Mesenchymal stem cell (in vitro differentiated cells and primary cell): Measurements from ENCODE around the gene ABCA4.

Source experiments
- DNase-seq: peaks from one replicate; pipeline ENCODE4 v3.0.0-alpha.2; 2013
- H2AFZ ChIP-seq: one replicate; pipeline ENCODE4 v1.6.1; 2013; ENCODE audit warnings: low read depth, mild to moderate bottlenecking, control low read depth, inconsistent platforms, low read length, moderate library complexity
- H2AK5ac ChIP-seq: 2 replicates; pipeline ENCODE4 v1.6.1; 2013; ENCODE audit warnings: low read length, moderate library complexity, mild to moderate bottlenecking, inconsistent platforms; ENCODE audit not compliant: severe bottlenecking
- H2BK120ac ChIP-seq: one replicate; pipeline ENCODE4 v1.6.1; 2013; ENCODE audit warnings: low read depth, mild to moderate bottlenecking, inconsistent platforms, low read length, moderate library complexity
- H2BK12ac ChIP-seq, 2 experiments: one replicate each; pipeline ENCODE4 v1.6.1; 2013; ENCODE audit warnings: inconsistent platforms in 2 of 2, low read length in 2 of 2, mild to moderate bottlenecking in 2 of 2, moderate library complexity in 2 of 2, control low read depth in 1 of 2
- H2BK15ac ChIP-seq: one replicate; pipeline ENCODE4 v1.6.1; 2013; ENCODE audit warnings: mild to moderate bottlenecking, low read depth, inconsistent platforms; ENCODE audit not compliant: poor library complexity, severe bottlenecking
- H2BK5ac ChIP-seq: 2 replicates; pipeline ENCODE4 v1.6.1; 2013; ENCODE audit warnings: low read depth, mild to moderate bottlenecking, low read length, control low read depth, inconsistent platforms; ENCODE audit not compliant: poor library complexity, severe bottlenecking
- H3K14ac ChIP-seq, 2 experiments: one replicate each; pipeline ENCODE4 v1.6.1; 2013; ENCODE audit warnings: inconsistent platforms in 2 of 2, low read length in 2 of 2, control low read depth in 1 of 2, mild to moderate bottlenecking in 1 of 2, moderate library complexity in 1 of 2
- H3K18ac ChIP-seq, 2 experiments: one replicate each; pipeline ENCODE4 v1.6.1; 2013; ENCODE audit warnings: inconsistent platforms in 2 of 2, low read length in 2 of 2, control low read depth in 1 of 2, low read depth in 1 of 2, mild to moderate bottlenecking in 1 of 2
- H3K23ac ChIP-seq, 2 experiments: one replicate each; pipeline ENCODE4 v1.6.1; 2013; ENCODE audit warnings: inconsistent platforms in 2 of 2, low read length in 2 of 2, mild to moderate bottlenecking in 2 of 2, moderate library complexity in 2 of 2, control low read depth in 1 of 2
- H3K27ac ChIP-seq: 2 replicates; pipeline ENCODE4 v1.5.1; 2013; ENCODE audit warnings: mild to moderate bottlenecking, moderate library complexity, low read length, control low read depth, inconsistent platforms; ENCODE audit not compliant: poor library complexity, severe bottlenecking
- H3K27me3 ChIP-seq, 2 experiments: 2 replicates each; pipeline versions ENCODE4 v1.6.1 to v1.7.0; 2013; ENCODE audit warnings: low read length in 2 of 2, mild to moderate bottlenecking in 2 of 2, moderate library complexity in 2 of 2, control low read depth in 1 of 2, inconsistent platforms in 1 of 2; ENCODE audit not compliant: control insufficient read depth in 1 of 2, insufficient read depth in 1 of 2
- H3K36me3 ChIP-seq, 2 experiments: 2 replicates each; pipeline versions ENCODE4 v1.6.1 to v1.7.0; 2013; ENCODE audit warnings: low read length in 2 of 2, control low read depth in 1 of 2, inconsistent platforms in 1 of 2, low read depth in 1 of 2, mild to moderate bottlenecking in 1 of 2; ENCODE audit not compliant: insufficient read depth in 2 of 2, control insufficient read depth in 1 of 2
- H3K4ac ChIP-seq, 2 experiments: one replicate each; pipeline ENCODE4 v1.6.1; 2013; ENCODE audit warnings: inconsistent platforms in 2 of 2, low read length in 2 of 2, mild to moderate bottlenecking in 2 of 2, moderate library complexity in 2 of 2, control low read depth in 1 of 2, low read depth in 1 of 2
- H3K4me1 ChIP-seq: 2 replicates; pipeline ENCODE4 v1.6.1; 2013; ENCODE audit warnings: low read depth, low read length, control low read depth; ENCODE audit not compliant: control insufficient read depth, insufficient read depth
- H3K4me2 ChIP-seq: 2 replicates; pipeline ENCODE4 v1.6.1; 2013; ENCODE audit warnings: low read length, mild to moderate bottlenecking, inconsistent platforms; ENCODE audit not compliant: poor library complexity, severe bottlenecking
- H3K4me3 ChIP-seq, 2 experiments: 2 replicates each; pipeline versions ENCODE4 v1.5.1 to v1.7.0; 2013; ENCODE audit warnings: low read length in 2 of 2, mild to moderate bottlenecking in 2 of 2, control low read depth in 1 of 2, low read depth in 1 of 2; ENCODE audit not compliant: insufficient read depth in 1 of 2
- H3K79me1 ChIP-seq: replicated peaks from 2 replicates; pipeline ENCODE4 v1.6.1; 2013; ENCODE audit warnings: mild to moderate bottlenecking, control low read depth, low read length, inconsistent platforms; ENCODE audit not compliant: poor library complexity, severe bottlenecking
- H3K9ac ChIP-seq: 2 replicates; pipeline ENCODE4 v1.7.0; 2013; ENCODE audit warnings: mild to moderate bottlenecking, low read length, moderate library complexity
- H3K9me3 ChIP-seq: 2 replicates; pipeline ENCODE4 v1.7.0; 2013; ENCODE audit warnings: mild to moderate bottlenecking, low read length; ENCODE audit not compliant: control insufficient read depth
- H4K8ac ChIP-seq: one replicate; pipeline ENCODE4 v1.6.1; 2013; ENCODE audit warnings: inconsistent platforms, mild to moderate bottlenecking, low read length, moderate library complexity
- H4K91ac ChIP-seq: one replicate; pipeline ENCODE4 v1.6.1; 2013; ENCODE audit warnings: mild to moderate bottlenecking, low read length, inconsistent platforms
- WGBS: methylation state at CpG from one replicate; pipeline ENCODE4 v1.1.7; 2013; ENCODE audit warnings: mixed read lengths; 5-methylcytosine and 5-hydroxymethylcytosine counted together

The ABCA4 gene

DNA sequence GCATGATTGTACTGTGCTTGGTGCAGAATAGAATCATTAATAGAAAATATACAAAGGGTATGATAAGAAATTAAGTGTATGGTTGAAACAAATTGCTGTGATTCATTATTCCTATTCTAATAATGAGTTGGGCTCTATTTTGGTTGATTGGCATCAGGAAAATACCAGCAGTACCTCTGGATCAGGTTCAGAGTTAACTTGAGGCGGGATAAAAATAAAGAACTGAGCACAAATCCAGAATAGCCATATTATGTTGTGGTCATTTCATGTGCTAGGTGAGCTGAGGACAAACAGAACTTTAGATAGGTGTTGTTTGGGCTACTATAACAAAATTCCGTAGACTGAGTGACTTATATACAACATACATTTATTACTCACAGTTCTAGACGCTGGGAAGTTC lies 151.1 kb downstream of the ABCA4 start:
- Histone ChIP-seq H3K27ac (no peak overlapping the region), H3K27me3 (no peaks in the 10 kb centered on the region), H3K9me3 (no peaks in the 10 kb centered on the region), H3K4me1 (no peaks in the 10 kb centered on the region), H3K36me3 (no peaks in the 10 kb centered on the region), H3K18ac (no peak overlapping the region), H2BK12ac (no peak overlapping the region), H4K8ac (no peak overlapping the region), H3K9ac (no peak overlapping the region), H4K91ac (no peak overlapping the region), H2BK15ac (no peak overlapping the region), H2BK120ac (no peak overlapping the region), H3K4me3 (no peak overlapping the region), H2AFZ (no peak overlapping the region), H2AK5ac (no peak overlapping the region), H3K14ac (no peak overlapping the region), H3K4me2 (no peak overlapping the region), H3K23ac (no peak overlapping the region), H3K79me1 (no peaks in the 10 kb centered on the region), H3K4ac (no peak overlapping the region), H2BK5ac (no peak overlapping the region)
- WGBS = 97% methylated on average over 3 of the region's 3 CpGs
- no peak for DNase-seq

DNA sequence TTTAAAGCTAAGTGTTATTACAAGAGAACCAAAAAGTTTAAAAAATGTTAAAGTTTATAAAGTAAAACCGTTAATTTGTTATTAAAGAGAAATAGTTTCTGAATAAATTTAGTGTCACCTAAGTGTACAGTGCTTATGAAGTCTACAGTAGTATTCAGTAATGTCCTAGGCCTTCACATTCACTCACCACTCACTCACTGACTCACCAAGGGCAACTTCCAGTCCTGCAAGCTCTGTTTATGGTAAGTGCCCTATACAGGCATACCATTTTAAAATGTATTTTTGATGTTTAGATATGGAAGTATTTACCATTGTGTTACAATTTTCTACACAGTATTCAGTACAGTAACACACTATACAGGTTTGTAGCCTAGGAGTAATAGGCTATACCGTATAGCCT lies 151.6 kb downstream of the ABCA4 start:
- no peak overlapping the region for H4K8ac ChIP-seq
- DNase-seq = no peak
- H3K18ac ChIP-seq = no peak overlapping the region
- no peak overlapping the region for H2BK12ac ChIP-seq
- H2BK120ac ChIP-seq = no peak overlapping the region
- no peak overlapping the region for H2BK5ac ChIP-seq
- H2AFZ ChIP-seq = no peak overlapping the region
- H3K27ac ChIP-seq = no peak overlapping the region
- H3K4me1 ChIP-seq = no peaks in the 10 kb centered on the region
- H3K4me2 ChIP-seq = no peak overlapping the region
- H3K79me1 ChIP-seq = no peaks in the 10 kb centered on the region
- H3K36me3 ChIP-seq = no peaks in the 10 kb centered on the region
- H3K14ac ChIP-seq = no peak overlapping the region
- H2BK15ac ChIP-seq = no peak overlapping the region
- WGBS = 96% methylated on average over 1 of the region's 2 CpGs
- no peak overlapping the region for H3K23ac ChIP-seq
- no peaks in the 10 kb centered on the region for H3K9me3 ChIP-seq
- no peak overlapping the region for H3K4ac ChIP-seq
- no peak overlapping the region for H3K4me3 ChIP-seq
- H3K27me3 ChIP-seq = no peaks in the 10 kb centered on the region
- no peak overlapping the region for H4K91ac ChIP-seq
- H3K9ac ChIP-seq = no peak overlapping the region
- H2AK5ac ChIP-seq = no peak overlapping the region

DNA sequence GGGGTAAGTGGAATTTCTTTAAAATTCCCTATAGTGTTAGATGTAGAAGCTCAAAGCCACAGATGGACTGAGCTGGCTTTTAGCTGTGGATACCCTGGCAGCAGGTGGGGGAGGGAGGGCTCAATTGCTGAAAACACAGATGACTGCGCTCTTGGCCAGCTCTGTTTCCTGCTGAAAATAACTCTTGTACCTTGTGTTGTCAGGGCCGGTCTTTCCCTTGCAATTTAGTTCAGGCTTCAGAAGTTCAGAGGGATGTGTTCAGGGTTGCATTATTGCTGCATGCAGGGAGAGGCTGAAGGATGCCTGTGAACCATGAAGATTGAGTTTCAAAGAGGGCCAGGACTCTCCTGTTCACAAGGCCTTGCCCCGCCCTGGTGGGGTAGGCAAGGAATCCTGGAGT lies 153.6 kb downstream of the ABCA4 start:
- Histone ChIP-seq H3K36me3 (no peaks in the 10 kb centered on the region), H4K91ac (no peak overlapping the region), H3K4me1 (peaks cover 2% of the 10 kb centered on the region), H3K18ac (no peak overlapping the region), H2AFZ (no peak overlapping the region), H2BK120ac (no peak overlapping the region), H3K9me3 (no peaks in the 10 kb centered on the region), H3K27me3 (no peaks in the 10 kb centered on the region), H3K14ac (no peak overlapping the region), H4K8ac (no peak overlapping the region), H3K4me2 (no peak overlapping the region), H3K27ac (no peak overlapping the region), H3K23ac (no peak overlapping the region), H2BK5ac (no peak overlapping the region), H3K79me1 (no peaks in the 10 kb centered on the region), H2AK5ac (no peak overlapping the region), H3K4ac (no peak overlapping the region), H2BK12ac (no peak overlapping the region), H3K4me3 (no peak overlapping the region), H2BK15ac (no peak overlapping the region), H3K9ac (no peak overlapping the region)
- 90% methylated on average over 3 of the region's 3 CpGs for WGBS
- no peak for DNase-seq

DNA sequence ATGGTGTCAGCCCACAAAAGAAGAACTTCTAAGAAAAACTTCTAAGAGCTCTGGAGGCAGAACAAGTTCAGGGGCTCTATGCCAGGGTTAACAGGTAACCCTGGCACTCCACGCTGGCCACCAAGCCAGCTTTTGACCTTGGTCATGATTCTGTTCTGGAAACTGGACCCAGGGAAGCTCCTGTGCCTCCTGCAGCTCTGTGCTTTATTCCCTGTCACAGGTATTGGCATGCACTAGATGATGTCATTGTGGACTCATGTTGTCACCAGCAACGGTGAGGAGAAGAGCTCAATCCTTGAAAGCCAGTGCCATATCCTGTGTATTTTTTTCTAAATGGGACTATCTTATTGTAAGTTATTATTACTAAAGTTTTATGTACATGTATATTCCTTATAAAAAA lies 155.1 kb downstream of the ABCA4 start:
- H3K4me1 ChIP-seq = peaks cover 2% of the 10 kb centered on the region
- no peak overlapping the region for H2BK12ac ChIP-seq
- no peak overlapping the region for H2BK5ac ChIP-seq
- H3K79me1 ChIP-seq = no peaks in the 10 kb centered on the region
- H3K27ac ChIP-seq = no peak overlapping the region
- H3K14ac ChIP-seq = no peak overlapping the region
- H2AK5ac ChIP-seq = no peak overlapping the region
- no peak overlapping the region for H3K4me2 ChIP-seq
- H3K9ac ChIP-seq = no peak overlapping the region
- no peak overlapping the region for H4K8ac ChIP-seq
- no peak overlapping the region for H3K18ac ChIP-seq
- H3K23ac ChIP-seq = no peak overlapping the region
- no peaks in the 10 kb centered on the region for H3K36me3 ChIP-seq
- no peak overlapping the region for H4K91ac ChIP-seq
- no peak for DNase-seq
- H2BK15ac ChIP-seq = no peak overlapping the region
- H3K9me3 ChIP-seq = no peaks in the 10 kb centered on the region
- 91% methylated on average over 1 of the region's 2 CpGs for WGBS
- H3K4me3 ChIP-seq = no peak overlapping the region
- H2AFZ ChIP-seq = no peak overlapping the region
- no peak overlapping the region for H3K4ac ChIP-seq
- H3K27me3 ChIP-seq = no peaks in the 10 kb centered on the region
- H2BK120ac ChIP-seq = no peak overlapping the region
